Activated naive CD4-positive, alpha-beta T cell (primary cell): Measurements from ENCODE around the gene HTR1D.
"Not testable (repeated sequence)": the region's sequence is repeated elsewhere in the genome, so short reads cannot be mapped to it uniquely, and the experiment has no call there.

Source experiments
- DNase-seq, 4 experiments: peaks; one replicate each; lab custom pipeline; 2025; lab: John Stamatoyannopoulos, UW

HTR1D gene

GRCh38 chr1:23216771-23217420 is 406 bp downstream of the HTR1D start:
- DNase-seq, result peak in 2 of 4 experiments; percentile 4 to 23

- no peak for DNase-seq
These were observed 1.4 kb downstream of the HTR1D start for GRCh38 chr1:23215751-23216449.

DNA sequence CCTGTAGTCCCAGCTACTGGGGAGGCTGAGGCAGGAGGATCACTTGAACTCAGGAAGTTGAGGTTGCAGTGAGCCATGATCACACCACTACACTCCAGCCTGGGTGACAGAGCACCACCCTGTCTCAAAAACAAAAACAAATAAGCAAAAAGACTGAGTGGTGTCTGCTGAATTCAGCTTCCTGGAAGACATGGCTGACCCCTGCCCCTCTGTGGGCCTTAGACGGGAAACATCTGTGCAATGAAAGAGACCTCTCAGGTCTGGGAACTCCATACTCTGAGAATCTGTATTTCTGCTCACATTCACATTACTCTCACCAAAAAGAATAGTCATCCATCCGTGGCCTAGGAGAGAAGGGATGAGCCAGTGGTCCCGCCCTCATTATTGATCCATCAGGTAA is 2.0 kb downstream of the HTR1D start:
- DNase-seq, result no peak

DNA sequence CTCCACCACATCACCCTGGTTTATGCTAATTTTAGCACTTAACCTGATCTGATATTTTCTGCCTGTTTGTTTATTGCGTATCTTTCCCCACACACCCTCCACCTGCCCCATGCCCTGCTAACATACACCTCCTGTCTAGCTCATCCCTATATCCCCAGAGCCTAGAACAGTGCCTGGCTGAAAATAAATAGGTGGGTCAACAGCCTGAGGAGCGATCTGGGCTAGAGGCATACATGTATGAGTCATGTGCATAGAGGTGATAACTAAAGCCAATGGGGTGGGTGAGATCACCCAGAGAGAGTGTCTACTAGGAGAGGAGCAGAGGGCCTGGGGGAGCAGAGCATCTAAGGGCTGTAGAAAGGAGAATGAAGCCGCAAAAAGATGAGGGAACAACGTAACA is 2.7 kb downstream of the HTR1D start:
- no peak for DNase-seq

DNA sequence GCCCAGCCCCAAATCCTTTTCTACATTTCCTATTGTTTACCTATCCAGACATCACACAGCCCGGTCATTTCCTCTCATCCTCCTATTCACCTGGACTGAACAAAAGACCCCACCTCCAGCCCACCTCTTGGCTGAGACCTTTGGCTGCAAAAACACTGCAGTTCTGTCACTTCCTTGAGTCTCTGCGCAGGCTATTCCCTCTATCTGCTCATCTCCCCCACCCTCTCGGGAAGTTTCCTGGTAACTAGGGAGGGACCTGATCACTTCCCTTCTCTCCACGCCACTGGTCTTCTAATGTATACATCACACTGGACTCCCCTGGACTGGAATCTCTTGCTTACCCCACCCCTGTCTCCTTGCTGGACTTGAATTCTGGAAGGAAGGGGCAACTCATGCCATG is 5.3 kb downstream of the HTR1D start:
- no peak for DNase-seq

GRCh38 chr1:23210963-23211362 is 6.3 kb downstream of the HTR1D start:
- no peak for DNase-seq

- DNase-seq, result no peak
These were observed 6.9 kb downstream of the HTR1D start for GRCh38 chr1:23210351-23210785.

DNA sequence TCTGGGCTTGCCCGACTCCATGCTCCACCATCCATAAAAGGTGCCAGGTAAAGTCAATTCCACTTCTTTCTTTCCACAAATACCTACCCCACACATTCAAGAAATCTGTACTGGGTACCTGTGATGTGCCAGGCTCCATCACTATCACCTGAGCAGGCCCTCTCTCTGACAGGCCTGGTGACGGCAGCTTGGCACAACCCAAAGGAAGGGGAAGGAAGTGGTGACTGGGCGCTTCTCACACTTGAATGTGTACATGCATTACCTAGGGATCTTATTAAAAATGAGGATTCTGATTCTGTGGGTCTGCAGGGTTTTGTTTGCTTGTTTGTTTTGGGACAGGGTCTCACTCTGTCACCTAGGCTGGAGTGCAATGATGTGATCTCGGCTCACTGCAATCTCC is 7.5 kb downstream of the HTR1D start:
- no peak for DNase-seq

DNA sequence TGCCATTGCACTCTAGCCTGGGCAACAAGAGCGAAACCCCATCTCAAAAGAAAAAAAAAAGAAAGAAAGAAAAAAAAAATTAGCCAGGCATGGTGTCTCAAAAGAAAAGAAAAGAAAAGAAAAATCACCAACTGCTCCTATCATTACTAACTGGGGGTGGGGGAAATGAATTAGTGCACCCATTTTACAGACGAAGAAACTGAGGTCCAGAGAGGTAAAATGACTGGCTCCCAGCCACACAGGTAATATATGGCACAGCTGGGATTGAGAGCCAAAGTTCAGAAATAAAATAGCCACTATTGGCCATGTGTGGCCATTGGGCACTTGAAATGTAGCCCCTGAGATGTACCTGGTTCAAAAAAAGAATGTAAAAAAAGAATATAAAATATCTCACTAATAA is 8.8 kb downstream of the HTR1D start:
- no peak for DNase-seq

GRCh38 chr1:23207733-23208132 is 9.6 kb downstream of the HTR1D start:
- DNase-seq, result not testable (repeated sequence)

DNA sequence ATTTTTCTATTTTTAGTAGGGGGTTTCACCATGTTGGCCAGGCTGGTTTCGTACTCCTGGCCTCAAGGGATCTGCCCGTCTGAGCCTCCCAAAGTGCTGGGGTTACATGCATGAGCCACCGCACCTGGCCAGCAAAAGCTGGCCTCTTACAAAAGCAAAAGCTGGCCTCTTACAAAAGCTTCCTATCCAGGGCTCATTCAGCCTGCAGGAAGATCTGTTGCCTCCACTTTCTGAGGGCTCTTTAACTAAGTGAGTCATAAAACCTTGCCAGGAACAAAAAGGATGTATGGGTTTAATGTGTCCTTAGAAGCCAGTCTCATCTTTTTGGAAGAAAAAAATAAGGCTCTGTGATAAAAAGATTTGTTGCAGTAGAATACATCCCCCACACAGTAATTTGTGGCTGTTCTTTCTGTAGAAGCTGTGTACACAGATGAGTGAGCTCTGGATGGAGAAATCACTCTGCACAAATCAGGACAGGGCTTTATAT is 15.0 kb downstream of the HTR1D start:
- DNase-seq, result no peak

- no peak for DNase-seq
These were observed 16.4 kb downstream of the HTR1D start for GRCh38 chr1:23200883-23201282.

GRCh38 chr1:23198373-23198772 is 18.9 kb downstream of the HTR1D start:
- DNase-seq, result no peak

GRCh38 chr1:23196627-23197328 is 20.5 kb downstream of the HTR1D start:
- no peak for DNase-seq

DNA sequence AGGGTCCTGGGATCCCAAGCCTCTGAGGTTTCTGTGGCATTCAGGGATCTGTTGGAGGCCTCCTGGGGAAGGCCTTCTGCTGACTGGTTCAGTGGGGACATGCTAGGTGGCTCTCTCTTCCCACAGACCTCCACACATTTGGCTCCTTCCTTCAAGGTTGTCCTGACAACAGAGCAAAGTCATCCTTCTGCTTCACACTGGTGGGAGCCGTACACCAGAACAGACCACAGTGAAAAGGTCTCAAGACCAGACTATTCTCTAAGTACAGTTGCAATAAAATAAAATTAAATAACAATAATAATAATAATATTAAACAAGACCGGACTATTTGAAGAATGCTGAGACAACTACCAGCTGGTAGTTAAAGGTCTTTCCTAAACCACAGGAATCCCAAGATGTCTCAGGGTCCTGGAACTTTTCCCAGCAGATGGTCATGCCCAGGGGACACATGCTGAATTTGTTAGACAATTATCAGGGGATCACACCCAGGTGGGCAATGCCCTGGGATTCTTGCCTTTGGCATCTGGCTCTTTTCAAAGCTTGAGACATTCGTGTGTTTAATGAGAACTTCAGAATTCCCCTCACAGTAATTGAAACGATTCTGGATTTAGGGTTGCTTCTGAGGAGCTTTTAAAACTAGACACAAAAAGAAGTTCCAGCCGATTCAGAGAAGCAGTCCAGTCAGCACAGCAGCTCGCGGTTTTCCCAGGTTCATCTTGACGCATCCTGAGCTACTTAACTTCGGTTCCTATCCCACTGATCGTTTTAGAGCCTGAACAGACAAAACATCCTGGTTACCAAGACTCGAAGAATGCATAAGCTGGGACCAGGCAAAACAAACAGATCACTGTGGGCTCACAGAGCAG is 22.9 kb downstream of the HTR1D start:
- DNase-seq, result no peak

DNA sequence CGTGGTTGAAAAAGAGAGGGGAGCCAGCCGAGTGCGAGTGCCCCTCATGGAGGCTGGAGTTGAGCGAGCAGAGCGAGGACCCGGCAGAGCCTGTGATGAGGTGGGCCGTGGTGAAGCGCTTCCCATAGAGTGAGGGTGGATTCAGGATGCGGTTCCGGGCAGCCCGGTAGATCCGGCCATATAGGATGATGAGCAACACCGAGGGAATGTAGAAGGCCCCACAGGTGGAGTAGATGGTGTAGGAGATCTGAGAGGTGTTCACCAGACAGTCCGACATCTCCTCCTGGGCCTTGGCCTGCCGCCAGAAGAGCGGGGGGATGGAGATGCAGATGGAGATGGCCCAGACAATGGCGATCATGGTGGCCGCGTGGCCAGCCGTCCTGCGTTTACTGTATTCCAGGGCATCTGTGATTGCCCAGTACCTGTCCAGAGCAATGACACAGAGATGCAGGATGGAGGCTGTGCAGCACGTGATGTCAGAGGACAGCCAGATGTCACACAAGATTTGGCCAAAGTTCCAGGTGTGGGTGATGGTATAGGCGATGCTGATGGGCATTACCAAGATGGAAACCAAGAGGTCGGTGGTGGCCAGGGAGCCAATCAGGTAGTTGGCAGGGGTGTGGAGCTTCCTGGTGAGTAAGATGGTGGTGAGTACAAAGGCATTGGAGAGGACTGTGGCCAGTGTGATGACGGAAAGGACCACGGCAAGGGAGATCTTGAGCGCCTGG is 23.7 kb downstream of the HTR1D start:
- no peak for DNase-seq

GRCh38 chr1:23191199-23191598 is 26.1 kb downstream of the HTR1D start:
- DNase-seq, result no peak

- DNase-seq, result not testable (repeated sequence)
These were observed 28.3 kb downstream of the HTR1D start for GRCh38 chr1:23188936-23189452.

- DNase-seq, result no peak
These were observed 28.8 kb downstream of the HTR1D start for GRCh38 chr1:23188434-23188884.

DNA sequence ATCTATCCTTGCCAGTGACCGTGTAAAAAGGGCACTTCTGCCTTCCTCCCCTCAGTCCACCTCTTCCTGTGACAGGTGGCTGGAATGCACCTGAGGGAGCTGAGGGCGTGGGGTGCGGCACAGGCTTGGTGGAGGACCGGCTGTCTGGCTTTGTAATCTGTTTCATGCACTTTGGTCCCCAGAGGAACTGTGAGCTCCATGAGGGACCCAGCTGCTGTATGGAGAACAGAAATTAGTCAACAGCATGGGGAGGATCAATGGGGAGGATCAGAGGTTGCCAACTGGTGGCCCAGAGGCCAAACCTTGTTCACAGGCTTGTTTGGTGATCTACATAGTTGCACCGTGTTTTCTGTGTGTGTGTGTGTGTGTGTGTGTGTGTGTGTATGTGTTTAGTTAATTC is 29.7 kb downstream of the HTR1D start:
- DNase-seq, result no peak

DNA sequence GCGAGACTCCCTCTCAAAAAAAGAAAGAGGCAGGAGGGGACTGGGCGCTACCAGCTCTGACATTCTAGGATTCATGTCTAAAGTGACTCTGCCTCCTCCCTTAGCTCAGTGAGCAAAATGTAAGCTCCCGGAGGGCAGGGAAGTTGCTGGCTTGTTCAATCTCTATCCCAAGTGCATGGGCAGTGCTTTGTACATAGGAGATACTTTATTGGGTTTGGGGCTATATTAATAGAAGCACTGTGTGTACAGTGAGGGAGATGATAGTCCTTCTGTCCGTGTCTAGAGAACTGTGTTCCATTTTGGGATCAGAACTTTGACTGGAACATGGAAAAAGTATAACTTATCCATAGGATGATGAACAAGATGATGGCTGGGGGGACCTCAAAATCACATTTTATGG is 31.9 kb downstream of the HTR1D start:
- DNase-seq, result no peak
